ENCODE measurements around the gene PTCD1.

Gene PTCD1

GRCh38 chr7:99451936-99452335 lies 13.3 kb upstream of the PTCD1 start:
- H3K4me1 ChIP-seq (ENCODE audit: control insufficient read depth, low read length), result no peaks in the 10 kb centered on the region
- no peak overlapping the region for H3K4me2 ChIP-seq (ENCODE audit: low read length)
- H3K27ac ChIP-seq (ENCODE audit: low read depth, low read length), result no peak overlapping the region
- TF ChIP-seq EZH2phosphoT487 (IDR thresholded peaks at IDR 0.05; ENCODE audit: borderline replicate concordance, low read length), result no peak
- TF ChIP-seq CTCF (IDR thresholded peaks at IDR 0.05; ENCODE audit: low read depth, low read length, poor library complexity, severe bottlenecking), result no peak
- no peaks in the 10 kb centered on the region for H3F3A ChIP-seq (ENCODE audit: control insufficient read depth, insufficient read depth)
- no peaks in the 10 kb centered on the region for H3K9me2 ChIP-seq (replicated peaks; ENCODE audit: control insufficient read depth, low read length)
- no peaks in the 10 kb centered on the region for H3K9me3 ChIP-seq (ENCODE audit: control insufficient read depth, insufficient read depth, low read length)
- no peaks in the 10 kb centered on the region for H3K27me3 ChIP-seq (ENCODE audit: control insufficient read depth, low read length)
- H3K36me3 ChIP-seq (ENCODE audit: control insufficient read depth, low read length), result peaks cover 97% of the 10 kb centered on the region
- H4K20me1 ChIP-seq (ENCODE audit: control insufficient read depth, insufficient read depth, low read depth, low read length), result no peaks in the 10 kb centered on the region
- no peak overlapping the region for H3K4me3 ChIP-seq (ENCODE audit: low read length)
- peaks cover 13% of the 10 kb centered on the region for H3K79me2 ChIP-seq (ENCODE audit: control insufficient read depth, low read length)

- Histone ChIP-seq H3K4me1 (ENCODE audit: control insufficient read depth, low read length) (peaks cover under 1% of the 10 kb centered on the region; the same call in 1 of the 2 replicates), H3K4me3 (ENCODE audit: low read length) (no peak overlapping the region), H3K27ac (ENCODE audit: low read depth, low read length) (no peak overlapping the region), H3K9me3 (ENCODE audit: control insufficient read depth, insufficient read depth, low read length) (no peaks in the 10 kb centered on the region), H3K79me2 (ENCODE audit: control insufficient read depth, low read length) (peaks cover 3% of the 10 kb centered on the region), H3K9me2 (replicated peaks; ENCODE audit: control insufficient read depth, low read length) (no peaks in the 10 kb centered on the region), H3K36me3 (ENCODE audit: control insufficient read depth, low read length) (peaks cover 94% of the 10 kb centered on the region), H4K20me1 (ENCODE audit: control insufficient read depth, insufficient read depth, low read depth, low read length) (no peaks in the 10 kb centered on the region), H3K4me2 (ENCODE audit: low read length) (no peak overlapping the region), H3K27me3 (ENCODE audit: control insufficient read depth, low read length) (no peaks in the 10 kb centered on the region), H3F3A (ENCODE audit: control insufficient read depth, insufficient read depth) (no peaks in the 10 kb centered on the region)
- TF ChIP-seq CTCF (IDR thresholded peaks at IDR 0.05; ENCODE audit: low read depth, low read length, poor library complexity, severe bottlenecking) (no peak), EZH2phosphoT487 (IDR thresholded peaks at IDR 0.05; ENCODE audit: borderline replicate concordance, low read length) (no peak)
Measured at GRCh38 chr7:99449326-99449725, 10.7 kb upstream of the PTCD1 start.

- Histone ChIP-seq H3F3A (ENCODE audit: control insufficient read depth, insufficient read depth) (no peaks in the 10 kb centered on the region), H3K4me3 (ENCODE audit: low read length) (no peak overlapping the region), H3K4me2 (ENCODE audit: low read length) (no peak overlapping the region), H3K9me3 (ENCODE audit: control insufficient read depth, insufficient read depth, low read length) (no peaks in the 10 kb centered on the region), H3K27ac (ENCODE audit: low read depth, low read length) (no peak overlapping the region), H3K27me3 (ENCODE audit: control insufficient read depth, low read length) (no peaks in the 10 kb centered on the region), H3K4me1 (ENCODE audit: control insufficient read depth, low read length) (peaks cover 5% of the 10 kb centered on the region), H3K79me2 (ENCODE audit: control insufficient read depth, low read length) (peaks cover 3% of the 10 kb centered on the region), H3K36me3 (ENCODE audit: control insufficient read depth, low read length) (peaks cover 92% of the 10 kb centered on the region), H4K20me1 (ENCODE audit: control insufficient read depth, insufficient read depth, low read depth, low read length) (no peaks in the 10 kb centered on the region), H3K9me2 (replicated peaks; ENCODE audit: control insufficient read depth, low read length) (no peaks in the 10 kb centered on the region)
- TF ChIP-seq EZH2phosphoT487 (IDR thresholded peaks at IDR 0.05; ENCODE audit: borderline replicate concordance, low read length) (no peak), CTCF (IDR thresholded peaks at IDR 0.05; ENCODE audit: low read depth, low read length, poor library complexity, severe bottlenecking) (no peak)
Measured at GRCh38 chr7:99448855-99449254, 10.3 kb upstream of the PTCD1 start.

- Histone ChIP-seq H3K4me2 (ENCODE audit: low read length) (no peak overlapping the region), H3K4me3 (ENCODE audit: low read length) (no peak overlapping the region), H3K4me1 (ENCODE audit: control insufficient read depth, low read length) (peaks cover 9% of the 10 kb centered on the region), H3K9me2 (replicated peaks; ENCODE audit: control insufficient read depth, low read length) (no peaks in the 10 kb centered on the region), H3K36me3 (ENCODE audit: control insufficient read depth, low read length) (peaks cover 92% of the 10 kb centered on the region), H3K9me3 (ENCODE audit: control insufficient read depth, insufficient read depth, low read length) (no peaks in the 10 kb centered on the region), H3F3A (ENCODE audit: control insufficient read depth, insufficient read depth) (no peaks in the 10 kb centered on the region), H3K27ac (ENCODE audit: low read depth, low read length) (no peak overlapping the region), H3K27me3 (ENCODE audit: control insufficient read depth, low read length) (no peaks in the 10 kb centered on the region), H4K20me1 (ENCODE audit: control insufficient read depth, insufficient read depth, low read depth, low read length) (no peaks in the 10 kb centered on the region), H3K79me2 (ENCODE audit: control insufficient read depth, low read length) (peaks cover 8% of the 10 kb centered on the region)
- TF ChIP-seq EZH2phosphoT487 (IDR thresholded peaks at IDR 0.05; ENCODE audit: borderline replicate concordance, low read length), result no peak
- TF ChIP-seq CTCF (IDR thresholded peaks at IDR 0.05; ENCODE audit: low read depth, low read length, poor library complexity, severe bottlenecking), result peak; percentile 52
Measured at GRCh38 chr7:99447943-99448342, 9.3 kb upstream of the PTCD1 start.

Measured in DOHH2 (cell line).